Transverse colon (tissue), 4 donors: Measurements from ENCODE around the gene TGFB1I1.
A peak's percentile ranks its signal among the peaks of the same experiment; 100 is the strongest.

ENCODE experiments used
- POLR2A ChIP-seq: fragments of 450-650 bp; IDR thresholded peaks from one replicate; pipeline ENCODE4 v1.6.1; 2016; ENCODE audit warnings: antibody characterized with exemption, mild to moderate bottlenecking, moderate library complexity
- POLR2AphosphoS5 ChIP-seq, 3 donors: sonication (generic); formaldehyde crosslinking; IDR thresholded peaks; one replicate each; pipeline ENCODE4 v1.6.1; 2016; ENCODE audit warnings: antibody characterized with exemption in 3 of 3
- TF ChIP-seq, protein P1 (sequence below), 5 experiments: fragments of 200-600 bp in 3 of 5; fragments of 450-650 bp in 2 of 5; sonication (generic) in 3 of 5; IDR thresholded peaks; 1 replicate in 2 of 5; 2 replicates in 3 of 5; pipeline ENCODE4 v1.5.1; 2016 to 2017; ENCODE audit warnings: antibody characterized with exemption in 5 of 5, inconsistent platforms in 3 of 5, mild to moderate bottlenecking in 2 of 5, moderate library complexity in 1 of 5

- TF ChIP-seq POLR2A, result peak; percentile 8
- TF ChIP-seq, protein P1, sequence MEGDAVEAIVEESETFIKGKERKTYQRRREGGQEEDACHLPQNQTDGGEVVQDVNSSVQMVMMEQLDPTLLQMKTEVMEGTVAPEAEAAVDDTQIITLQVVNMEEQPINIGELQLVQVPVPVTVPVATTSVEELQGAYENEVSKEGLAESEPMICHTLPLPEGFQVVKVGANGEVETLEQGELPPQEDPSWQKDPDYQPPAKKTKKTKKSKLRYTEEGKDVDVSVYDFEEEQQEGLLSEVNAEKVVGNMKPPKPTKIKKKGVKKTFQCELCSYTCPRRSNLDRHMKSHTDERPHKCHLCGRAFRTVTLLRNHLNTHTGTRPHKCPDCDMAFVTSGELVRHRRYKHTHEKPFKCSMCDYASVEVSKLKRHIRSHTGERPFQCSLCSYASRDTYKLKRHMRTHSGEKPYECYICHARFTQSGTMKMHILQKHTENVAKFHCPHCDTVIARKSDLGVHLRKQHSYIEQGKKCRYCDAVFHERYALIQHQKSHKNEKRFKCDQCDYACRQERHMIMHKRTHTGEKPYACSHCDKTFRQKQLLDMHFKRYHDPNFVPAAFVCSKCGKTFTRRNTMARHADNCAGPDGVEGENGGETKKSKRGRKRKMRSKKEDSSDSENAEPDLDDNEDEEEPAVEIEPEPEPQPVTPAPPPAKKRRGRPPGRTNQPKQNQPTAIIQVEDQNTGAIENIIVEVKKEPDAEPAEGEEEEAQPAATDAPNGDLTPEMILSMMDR (IDR thresholded peaks at IDR 0.05), result peak in 4 of 5 experiments; percentile 10 to 46 (median 30)
- peak in 2 of 3 donors; percentile 45 to 67 for TF ChIP-seq POLR2AphosphoS5 (IDR thresholded peaks at IDR 0.05)
Measured at GRCh38 chr16:31458073-31458843, 13.7 kb upstream of the TGFB1I1 start.
